Thoracic aorta (tissue), 2 donors: ENCODE measurements around the gene YWHAG. TPM values are rescaled to one million over a fixed set of nuclear protein-coding genes. Genes with fewer than 3 reads are reported as not detected.

Experiments used
- ATAC-seq: fragments of 150-250 bp; one replicate; pipeline ENCODE4 v1.8.0; 2017; ENCODE audit warnings: low read depth; ENCODE audit not compliant: insufficient number of reproducible peaks, low FRiP score
- DNase-seq: peaks from one replicate; pipeline ENCODE4 v3.0.0-alpha.2; 2020; ENCODE audit warnings: low spot score
- H3K27ac ChIP-seq, 2 donors: fragments of 200-600 bp; sonication (generic); 1 replicate in 1 of 2; 2 replicates in 1 of 2; pipeline ENCODE4 v1.5.1; 2016; ENCODE audit warnings: mild to moderate bottlenecking in 2 of 2, moderate library complexity in 2 of 2
- H3K27me3 ChIP-seq: fragments of 200-600 bp; sonication (generic); replicated peaks from 2 replicates; pipeline ENCODE4 v1.6.0; 2016; ENCODE audit warnings: mild to moderate bottlenecking; ENCODE audit not compliant: insufficient read depth
- H3K36me3 ChIP-seq: fragments of 200-600 bp; sonication (generic); one replicate; pipeline ENCODE4 v1.5.1; 2016
- H3K4me1 ChIP-seq, 2 donors: fragments of 200-600 bp; sonication (generic); 1 replicate in 1 of 2; 2 replicates in 1 of 2; pipeline versions ENCODE4 v1.5.1 to v1.6.0; 2016; ENCODE audit warnings: low read depth in 2 of 2, mild to moderate bottlenecking in 1 of 2; ENCODE audit not compliant: control insufficient read depth in 1 of 2
- H3K4me3 ChIP-seq: fragments of 200-600 bp; sonication (generic); 2 replicates; pipeline ENCODE4 v1.5.1; 2016; ENCODE audit warnings: mild to moderate bottlenecking
- H3K9me3 ChIP-seq: fragments of 200-600 bp; sonication (generic); 2 replicates; pipeline ENCODE4 v1.5.1; 2016
- CTCF ChIP-seq: fragments of 200-600 bp; sonication (generic); IDR thresholded peaks from one replicate; pipeline ENCODE4 v1.5.1; 2019; ENCODE audit warnings: antibody characterized with exemption
- total RNA-seq, 2 donors: library from RNA; depleted of rRNA; stranded (reverse); fragments of >200 nt; gene quantifications; one replicate each; pipeline versions ENCODE4 v1.1.0 to v1.2.3, GENCODE V29; 2016

The YWHAG gene
- total RNA-seq, 2 donors from 2014 or later: 63.2 to 129 TPM

- no peaks in the 10 kb centered on the region for H3K27me3 ChIP-seq
- H3K4me1 ChIP-seq: peaks cover 8 to 34% of the 10 kb centered on the region in 2 donors
- no peaks in the 10 kb centered on the region for H3K9me3 ChIP-seq
- ATAC-seq (no peak), DNase-seq (no peak)
- no peaks in the 10 kb centered on the region for H3K36me3 ChIP-seq
- no peak overlapping the region for H3K27ac ChIP-seq
- no peak for TF ChIP-seq CTCF
- H3K4me3 ChIP-seq: no peak overlapping the region
These were observed 16.5 kb upstream of the YWHAG start for GRCh38 chr7:76375251-76375650.

- H3K27me3 ChIP-seq: no peaks in the 10 kb centered on the region
- DNase-seq: no peak
- ATAC-seq: no peak
- H3K9me3 ChIP-seq: no peaks in the 10 kb centered on the region
- H3K4me3 ChIP-seq: no peak overlapping the region
- no peak overlapping the region for H3K27ac ChIP-seq
- TF ChIP-seq CTCF: no peak
- no peaks in the 10 kb centered on the region for H3K36me3 ChIP-seq
- peaks cover 0 to 23% of the 10 kb centered on the region in 2 donors for H3K4me1 ChIP-seq
These were observed 14.4 kb upstream of the YWHAG start for GRCh38 chr7:76372984-76373833.

- H3K36me3 ChIP-seq: no peaks in the 10 kb centered on the region
- no peak for TF ChIP-seq CTCF
- no peaks in the 10 kb centered on the region for H3K9me3 ChIP-seq
- no peak overlapping the region for H3K27ac ChIP-seq
- ATAC-seq (no peak), DNase-seq (no peak)
- H3K4me3 ChIP-seq: no peak overlapping the region
- H3K4me1 ChIP-seq: peaks cover 0 to 10% of the 10 kb centered on the region in 2 donors
- no peaks in the 10 kb centered on the region for H3K27me3 ChIP-seq
These were observed 12.6 kb upstream of the YWHAG start for GRCh38 chr7:76371396-76371795.

- no peak for TF ChIP-seq CTCF
- peaks cover 12 to 31% of the 10 kb centered on the region in 2 donors for H3K4me1 ChIP-seq
- no peak overlapping the region for H3K27ac ChIP-seq
- DNase-seq (no peak), ATAC-seq (no peak)
- H3K36me3 ChIP-seq: no peaks in the 10 kb centered on the region
- H3K9me3 ChIP-seq: no peaks in the 10 kb centered on the region
- no peak overlapping the region for H3K4me3 ChIP-seq
- no peaks in the 10 kb centered on the region for H3K27me3 ChIP-seq
These were observed 10.2 kb upstream of the YWHAG start for GRCh38 chr7:76369018-76369417.

GRCh38 chr7:76368190-76368589 lies 9.4 kb upstream of the YWHAG start:
- ATAC-seq (no peak), DNase-seq (no peak)
- Histone ChIP-seq H3K9me3 (no peaks in the 10 kb centered on the region), H3K4me1 (peaks cover 12 to 27% of the 10 kb centered on the region in 2 donors), H3K36me3 (no peaks in the 10 kb centered on the region), H3K27me3 (no peaks in the 10 kb centered on the region), H3K4me3 (no peak overlapping the region), H3K27ac (no peak overlapping the region)
- TF ChIP-seq CTCF: no peak
